Activated CD8-positive, alpha-beta memory T cell treated with anti-CD3 and anti-CD28 coated beads, Interleukin-2, amount 50 U/mL, for 4 hours (primary cell): ENCODE data around the gene CPM.

Experiments used
- DNase-seq: peaks from one replicate; pipeline ENCODE4 v3.0.0-alpha.2; 2020

CPM gene

DNA sequence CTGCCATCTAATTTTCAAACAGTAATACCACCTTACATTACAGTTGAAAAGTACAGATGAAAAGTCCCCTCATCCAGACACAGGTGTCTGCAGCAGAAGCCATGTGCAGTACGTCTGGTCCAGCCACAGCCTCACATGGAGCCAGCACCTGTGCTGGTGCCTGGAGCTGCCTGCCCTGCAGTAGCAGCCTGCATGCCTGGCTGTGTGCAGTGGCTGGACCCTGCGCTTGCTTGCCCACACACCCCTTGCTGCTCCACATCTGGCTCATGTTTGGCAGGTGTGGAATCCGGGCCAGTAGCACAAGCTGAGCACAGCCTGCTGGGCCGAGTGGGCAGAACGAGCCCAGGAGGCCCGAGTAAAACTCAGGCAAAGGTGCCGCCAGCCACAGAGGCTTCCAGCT is 21.8 kb upstream of the CPM start:
- no peak for DNase-seq

DNA sequence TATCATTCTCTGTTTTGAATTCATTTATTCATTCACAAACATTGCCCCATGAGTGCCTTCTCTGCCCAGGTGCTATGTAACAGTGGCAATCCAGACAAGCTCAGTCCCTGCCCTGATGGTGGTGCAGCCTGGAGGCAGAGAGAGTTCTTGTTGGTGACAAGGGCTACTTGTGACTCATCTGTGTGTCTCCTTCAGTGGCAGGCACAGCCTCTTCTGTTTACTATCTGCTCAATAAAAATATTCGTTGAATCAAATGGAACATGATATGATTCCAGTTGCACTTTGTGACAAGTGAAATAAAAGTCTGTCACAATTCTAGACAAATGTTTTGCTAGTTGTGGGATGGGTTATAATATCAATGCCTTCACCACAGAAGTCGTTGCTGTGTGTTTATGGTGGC is 20.6 kb upstream of the CPM start:
- DNase-seq, result no peak

DNA sequence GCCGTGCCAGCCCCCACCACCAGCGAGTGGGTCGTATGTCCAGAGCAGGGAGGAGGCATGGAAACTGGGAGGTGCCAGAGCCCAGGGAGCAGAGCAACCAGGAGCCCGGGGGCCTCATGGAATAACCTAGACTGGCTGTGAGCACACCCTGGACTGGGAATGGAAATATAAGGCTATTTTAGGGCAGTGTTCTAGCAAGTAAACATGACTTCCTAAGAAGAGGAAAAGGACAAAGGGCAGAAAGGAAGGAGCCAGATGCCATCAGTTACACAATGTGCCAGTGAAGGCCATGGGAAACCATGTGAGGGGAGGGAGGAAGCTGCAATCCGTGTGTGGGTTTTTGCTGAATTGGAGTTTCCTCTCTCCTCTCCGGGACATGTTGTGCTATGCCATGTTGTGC is 18.7 kb upstream of the CPM start:
- no peak for DNase-seq

DNA sequence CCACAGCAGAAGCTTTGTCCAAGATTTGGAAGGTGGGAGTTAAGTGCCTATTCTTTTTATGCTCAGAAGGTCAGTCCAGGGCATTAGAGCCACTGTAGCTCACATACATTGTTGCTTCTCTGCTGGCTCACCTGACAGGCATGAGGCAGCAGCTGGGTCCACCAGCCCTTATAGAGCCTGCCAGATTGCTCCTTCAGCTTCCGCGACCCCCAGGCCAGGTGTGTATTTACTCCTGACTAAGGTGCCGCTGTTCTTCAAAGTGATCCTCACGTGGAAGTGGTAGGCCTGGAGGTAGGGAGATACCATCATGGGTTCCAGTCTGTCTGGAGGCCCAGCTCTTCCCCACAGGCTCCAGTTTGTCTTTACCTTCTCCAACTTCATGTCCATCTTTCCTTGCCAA is 17.5 kb upstream of the CPM start:
- no peak for DNase-seq

DNA sequence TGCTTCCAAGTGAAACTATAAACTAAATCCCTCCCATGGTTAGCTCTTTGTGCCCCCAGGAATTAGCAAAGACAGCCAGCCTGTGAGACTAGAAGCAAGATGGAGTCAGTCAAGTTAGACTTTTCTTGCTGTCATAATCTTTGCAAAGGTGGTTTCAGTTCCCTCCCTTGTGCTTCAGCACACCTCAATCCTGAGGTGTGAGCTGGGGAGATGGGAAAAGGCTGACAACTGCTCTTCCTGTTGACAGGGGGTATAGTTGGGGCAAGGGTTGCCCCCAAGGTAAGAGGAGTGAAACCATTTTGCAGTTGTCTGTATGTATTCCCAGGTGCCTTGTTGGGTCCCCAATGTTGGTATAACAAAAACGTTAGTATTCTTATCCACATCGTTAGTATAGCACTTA is 12.3 kb upstream of the CPM start:
- DNase-seq, result no peak

DNA sequence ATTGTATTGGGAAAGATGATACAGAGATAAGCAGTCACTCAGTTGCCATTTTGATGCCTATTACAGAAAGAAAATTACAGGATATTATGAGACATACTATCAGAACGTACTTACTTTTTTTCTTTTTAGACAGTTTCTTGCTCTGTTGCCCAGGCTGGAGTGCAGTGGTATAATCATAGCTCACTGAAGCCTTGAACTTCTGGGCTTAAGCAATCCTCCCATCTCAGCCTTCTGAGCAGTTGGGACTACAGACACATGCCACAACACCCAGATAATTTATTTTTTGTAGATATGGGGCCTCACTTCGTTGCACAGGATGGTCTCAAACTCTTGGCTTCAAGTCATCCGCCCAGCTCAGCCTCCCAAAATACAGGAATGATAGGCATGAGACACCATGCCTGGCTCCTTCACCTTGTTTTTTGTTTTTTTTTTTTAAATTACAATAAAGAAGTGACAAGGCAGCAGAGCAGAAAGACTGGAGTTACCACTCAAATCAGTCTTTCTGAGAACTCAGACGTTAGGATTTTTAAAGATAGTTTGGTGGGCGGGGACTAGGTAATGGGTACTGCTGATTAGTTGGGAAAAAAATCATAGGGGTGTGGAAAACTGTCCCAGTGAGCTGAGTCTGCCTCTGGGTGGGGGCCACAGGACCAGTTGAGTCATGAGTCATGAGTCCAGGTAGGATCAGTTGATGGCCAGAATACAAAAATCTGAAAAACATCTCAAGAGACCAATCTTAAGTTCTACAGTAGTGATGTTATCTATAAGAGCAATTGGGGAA is 11.5 kb upstream of the CPM start:
- no peak for DNase-seq

DNA sequence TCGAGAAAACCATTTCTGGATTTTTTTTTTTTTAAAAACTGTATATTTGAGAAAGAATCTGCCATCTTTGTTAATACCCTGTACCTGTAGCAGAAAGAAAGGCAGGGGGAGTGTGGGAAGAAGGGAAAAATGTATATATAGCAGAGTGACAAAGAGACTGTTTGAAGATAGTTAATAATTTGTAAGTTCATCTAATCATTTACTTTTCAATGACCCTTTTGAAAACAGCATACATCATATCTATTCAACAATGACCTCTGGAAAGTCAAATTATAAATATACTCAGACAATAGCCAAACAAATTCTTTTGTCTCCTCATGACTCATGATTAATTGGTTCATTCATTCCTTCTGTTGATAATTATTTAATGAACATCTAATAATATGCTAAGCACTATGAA is 10.9 kb upstream of the CPM start:
- no peak for DNase-seq

DNA sequence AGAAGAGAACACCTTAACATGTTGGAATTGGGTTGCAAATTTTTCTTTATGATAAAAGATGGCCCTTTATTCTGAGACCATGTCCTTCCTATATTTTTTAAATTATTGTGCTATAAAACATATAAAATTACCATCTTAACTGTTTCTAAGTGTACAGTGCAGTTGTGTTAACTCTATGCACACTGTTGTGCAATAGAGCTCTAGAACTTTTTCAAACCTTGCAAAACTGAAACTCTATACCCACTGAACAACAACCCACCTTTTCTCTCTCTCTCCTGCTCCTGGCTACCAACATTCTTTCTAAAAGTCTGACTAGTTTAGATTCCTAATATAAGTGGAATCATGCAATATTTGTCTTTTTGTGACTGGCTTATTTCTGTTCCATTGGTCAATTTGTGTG is 7.8 kb upstream of the CPM start:
- no peak for DNase-seq

DNA sequence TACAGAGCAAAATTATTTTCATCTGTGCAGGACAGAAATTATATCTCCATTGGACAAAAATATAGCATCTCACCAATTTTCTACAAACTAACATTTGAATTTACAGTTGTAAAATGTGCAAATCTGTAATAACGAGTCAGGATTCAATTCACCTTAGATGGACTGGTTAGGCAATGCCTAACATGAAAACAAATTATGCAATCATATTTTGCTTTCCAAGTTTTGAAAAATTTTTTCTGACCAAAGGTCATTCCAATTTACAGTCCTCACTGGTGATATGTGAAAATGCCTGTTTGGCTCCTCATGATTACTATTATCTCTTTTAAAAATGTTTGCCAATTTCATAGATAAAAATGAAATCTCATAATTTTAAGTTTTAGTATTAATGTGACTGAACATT is 6.5 kb upstream of the CPM start:
- DNase-seq, result no peak

DNA sequence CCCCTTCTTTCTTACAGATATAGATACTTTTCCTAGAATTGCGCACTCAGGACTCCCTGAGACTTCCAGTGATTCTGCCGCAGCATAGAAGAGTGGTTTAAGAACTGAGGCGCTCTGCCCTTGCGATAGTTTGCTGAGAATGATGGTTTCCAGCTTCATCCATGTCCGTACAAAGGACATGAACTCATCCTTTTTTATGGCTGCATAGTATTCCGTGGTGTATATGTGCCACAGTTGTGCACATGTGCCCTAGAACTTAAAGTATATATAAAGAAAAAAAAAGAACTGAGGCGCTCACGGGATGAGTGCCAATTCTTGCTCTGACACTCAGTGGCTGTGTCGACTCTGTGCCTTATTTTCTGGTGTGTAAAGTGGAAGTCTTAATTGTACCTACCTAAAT is 1.4 kb upstream of the CPM start:
- DNase-seq, result no peak

DNA sequence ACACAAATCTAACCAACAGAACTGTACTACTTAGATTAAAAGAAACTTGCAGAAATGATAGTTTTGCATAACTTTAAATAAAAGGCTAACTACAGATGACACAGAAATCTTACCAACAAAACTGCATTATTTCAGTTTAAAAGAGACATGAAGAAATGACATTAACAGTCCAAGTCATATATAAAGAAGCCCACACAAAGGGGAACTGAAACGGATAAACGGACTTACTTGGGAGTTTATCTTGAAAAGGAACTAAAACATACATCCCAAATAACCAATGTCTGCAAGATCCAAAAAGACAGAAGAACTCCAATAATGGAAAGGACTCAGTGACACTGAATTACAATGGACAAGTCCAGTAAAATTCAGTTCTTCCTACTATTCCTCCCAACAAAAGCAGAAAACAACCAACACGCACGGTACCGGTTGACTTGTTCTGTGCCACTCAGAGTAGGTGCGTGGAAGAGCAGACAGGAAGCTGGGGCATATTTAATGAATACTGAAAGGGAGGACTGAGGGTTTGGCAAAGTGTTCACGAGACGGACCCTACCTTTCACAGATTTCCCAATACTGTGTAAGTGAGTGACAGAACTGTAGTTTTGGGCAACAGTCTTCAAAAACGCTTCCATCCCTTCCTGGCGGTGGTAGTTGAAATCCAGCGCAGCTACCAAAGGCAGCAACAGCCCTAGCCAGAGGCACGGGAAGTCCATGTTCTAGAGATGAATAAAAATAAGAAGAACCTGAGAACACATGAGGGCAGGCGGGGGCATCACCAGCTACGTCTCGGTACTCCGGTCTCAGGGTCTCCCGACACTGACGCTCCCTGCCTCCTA is 627 bp downstream of the CPM start:
- no peak for DNase-seq

DNA sequence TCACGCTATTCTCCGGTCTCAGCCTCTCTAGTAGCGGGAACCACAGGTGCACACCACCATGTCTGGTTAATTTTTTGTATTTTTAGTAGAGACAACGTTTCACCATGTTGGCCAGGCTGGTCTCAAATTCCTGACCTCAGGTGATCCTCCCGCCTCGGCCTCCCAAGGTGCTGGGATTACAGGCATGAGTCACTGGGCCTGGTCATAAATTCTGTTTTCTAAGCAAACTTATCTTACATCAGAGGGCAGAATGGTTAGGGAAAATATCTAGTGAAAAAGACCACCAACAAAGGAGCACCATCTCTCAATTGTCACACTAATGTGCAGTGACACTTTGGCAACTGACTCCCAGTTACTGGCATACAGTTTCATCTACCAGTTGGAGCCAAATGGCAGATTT is 2.8 kb downstream of the CPM start:
- DNase-seq, result no peak

DNA sequence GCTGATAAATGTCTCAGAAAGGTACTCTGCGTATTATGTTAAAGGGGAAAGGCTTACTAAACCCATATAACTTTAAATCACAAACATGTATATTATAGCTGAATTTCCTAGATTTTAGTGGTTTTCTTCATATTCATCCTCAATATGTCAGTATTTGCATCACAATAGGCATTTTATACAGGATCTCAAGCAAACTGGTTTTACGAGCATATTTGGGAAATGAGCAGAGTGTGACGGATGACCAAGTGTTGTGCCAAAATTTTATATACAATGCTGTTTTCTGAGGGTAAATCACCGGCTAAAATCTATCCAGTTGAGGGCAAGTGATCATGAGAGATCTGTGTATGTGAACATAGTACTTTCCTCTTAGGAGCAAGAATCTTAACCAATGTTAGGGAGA is 8.4 kb downstream of the CPM start:
- no peak for DNase-seq

DNA sequence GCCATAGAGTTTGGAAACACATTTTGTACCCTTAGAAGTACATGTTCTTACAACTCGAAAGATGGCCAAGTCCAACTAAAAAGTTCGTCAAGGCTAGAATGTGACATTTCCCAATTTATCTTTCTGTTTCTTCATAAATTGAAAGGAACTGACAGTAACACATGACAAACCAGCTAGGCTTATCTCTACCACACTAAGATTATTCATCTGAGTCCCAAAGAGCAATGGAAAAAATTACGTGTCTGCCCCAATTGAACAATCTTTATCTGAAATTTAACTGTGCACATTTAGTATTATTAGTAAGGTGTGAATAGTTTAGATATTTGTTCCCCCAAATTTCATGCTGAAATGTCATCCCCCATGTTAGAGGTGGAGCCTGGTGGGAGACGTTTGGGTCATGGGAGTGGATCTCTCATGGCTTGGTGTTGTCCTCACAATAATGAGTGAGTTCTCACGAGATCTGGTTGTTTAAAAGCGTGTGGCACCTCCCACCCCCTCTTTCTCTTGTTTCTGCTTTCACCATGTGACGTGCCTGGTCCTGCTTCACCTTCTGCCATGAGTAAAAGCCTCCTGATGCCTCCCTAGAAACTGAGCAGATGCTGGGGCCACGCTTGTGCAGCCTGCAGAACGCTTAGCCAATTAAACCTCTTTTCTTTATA is 13.3 kb downstream of the CPM start:
- no peak for DNase-seq

DNA sequence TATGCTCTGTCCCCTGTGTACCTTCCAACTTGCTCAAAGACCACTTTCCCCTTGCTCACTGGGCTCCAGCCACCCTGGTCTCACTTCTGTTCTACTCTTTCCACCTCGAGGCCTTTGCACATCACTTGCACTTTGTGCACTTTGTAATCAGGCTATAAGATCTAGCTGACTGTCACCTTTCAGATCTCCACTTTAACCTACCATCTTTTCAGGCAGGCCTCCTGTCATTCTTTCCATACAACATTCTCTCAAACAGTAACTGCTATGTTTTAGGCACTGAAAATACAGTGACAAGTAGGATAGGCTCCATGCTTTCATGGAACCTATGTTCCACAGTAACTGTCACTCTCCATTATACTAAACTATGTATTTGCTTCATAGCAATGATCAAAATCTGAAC is 14.0 kb downstream of the CPM start:
- no peak for DNase-seq

DNA sequence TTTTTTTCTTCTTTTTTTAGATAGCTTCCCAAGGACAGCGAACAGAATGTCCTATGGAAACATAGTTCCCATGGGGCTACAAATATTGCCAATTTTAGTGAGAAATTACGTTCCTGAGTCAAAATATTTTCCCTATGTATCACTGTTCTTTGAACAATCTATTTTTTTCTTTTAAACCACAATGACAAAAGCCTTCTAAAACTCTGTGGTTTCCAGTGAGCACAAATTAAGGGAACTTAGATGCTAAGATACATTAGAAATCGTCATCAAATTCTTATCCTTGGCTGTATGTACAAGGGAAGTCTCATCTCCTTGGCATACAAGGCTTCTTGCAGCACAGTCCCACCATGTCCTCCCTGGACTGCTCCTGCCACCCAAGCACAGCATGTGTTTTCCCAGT is 17.9 kb downstream of the CPM start:
- DNase-seq, result no peak

DNA sequence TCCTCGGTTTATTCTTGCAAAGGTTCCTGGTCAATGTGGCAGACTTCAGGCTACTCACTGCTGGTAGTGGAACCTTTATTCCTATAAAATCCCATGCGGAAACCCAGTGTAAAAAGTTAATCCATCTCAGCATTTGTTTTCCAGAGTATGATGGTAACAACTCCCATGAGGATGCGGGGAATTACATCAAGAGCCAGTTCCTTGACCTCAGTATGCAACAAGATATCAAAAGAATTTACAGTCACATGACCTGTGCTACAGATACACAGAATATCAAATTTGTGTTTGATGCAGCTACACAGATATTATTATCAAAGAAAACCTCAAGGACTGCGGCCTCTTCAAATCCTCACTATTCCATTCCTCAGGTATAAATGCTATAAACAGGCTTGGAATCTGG is 19.3 kb downstream of the CPM start:
- no peak for DNase-seq

DNA sequence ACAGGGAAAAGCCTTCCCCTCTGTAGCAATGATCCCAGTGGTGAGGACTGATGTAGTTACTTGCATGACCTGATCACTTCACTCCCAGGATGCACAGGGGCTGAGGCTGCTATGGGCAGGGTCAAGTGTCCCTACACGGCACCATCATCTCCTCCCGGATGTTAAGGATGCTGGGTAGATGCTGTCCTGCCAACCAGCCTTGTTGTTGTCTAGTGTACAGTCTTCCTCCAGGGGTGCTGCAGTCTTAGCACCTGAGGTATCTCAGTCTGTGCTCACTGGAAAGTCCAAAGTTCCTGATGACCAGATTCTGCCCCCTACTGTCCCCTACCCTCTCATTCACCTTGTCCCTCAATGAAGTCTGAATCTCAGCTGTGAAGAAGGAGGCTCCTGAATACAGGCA is 20.1 kb downstream of the CPM start:
- no peak for DNase-seq

DNA sequence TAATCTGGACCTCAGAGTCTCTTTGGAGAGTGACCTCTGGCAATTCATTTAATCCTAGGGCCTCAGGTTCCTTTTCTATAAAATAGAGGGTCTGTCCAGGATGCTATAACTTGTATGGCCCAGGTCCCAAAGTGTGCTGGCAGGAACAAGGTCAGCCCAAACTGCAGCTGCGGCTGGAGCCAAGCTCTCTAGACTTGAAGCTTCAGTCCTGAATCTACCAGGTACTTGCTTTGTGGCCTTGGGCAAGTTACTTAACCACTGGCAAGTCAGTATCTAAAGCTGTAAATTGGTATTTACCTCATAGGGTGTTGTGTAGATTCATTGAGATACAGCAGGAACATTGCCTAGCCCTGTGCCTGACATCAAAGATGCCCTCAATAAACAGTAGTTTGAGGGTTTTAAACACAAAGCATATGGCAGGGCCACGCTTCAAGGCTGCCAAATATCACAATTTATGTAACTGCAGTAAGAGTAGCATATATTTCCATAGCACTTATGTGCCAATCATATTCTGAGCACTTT is 21.7 kb downstream of the CPM start:
- DNase-seq, result no peak

DNA sequence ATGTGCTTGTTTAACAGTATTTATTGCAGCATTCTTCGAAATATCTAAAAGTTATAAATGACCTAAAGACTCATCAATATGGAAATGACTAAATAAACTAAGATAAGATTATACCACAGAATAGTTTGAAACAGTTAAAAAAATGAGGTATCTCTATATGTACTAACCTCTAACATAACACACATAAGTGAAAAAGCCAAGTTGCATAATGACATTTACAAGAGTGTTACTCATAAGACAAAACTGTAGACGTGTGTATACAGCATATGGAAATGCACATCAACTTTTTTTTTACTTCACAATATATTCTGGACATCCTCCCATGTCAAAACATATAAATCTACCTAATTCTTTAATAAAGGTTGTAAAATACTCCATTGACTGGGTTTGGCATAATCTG is 22.8 kb downstream of the CPM start:
- DNase-seq, result no peak

DNA sequence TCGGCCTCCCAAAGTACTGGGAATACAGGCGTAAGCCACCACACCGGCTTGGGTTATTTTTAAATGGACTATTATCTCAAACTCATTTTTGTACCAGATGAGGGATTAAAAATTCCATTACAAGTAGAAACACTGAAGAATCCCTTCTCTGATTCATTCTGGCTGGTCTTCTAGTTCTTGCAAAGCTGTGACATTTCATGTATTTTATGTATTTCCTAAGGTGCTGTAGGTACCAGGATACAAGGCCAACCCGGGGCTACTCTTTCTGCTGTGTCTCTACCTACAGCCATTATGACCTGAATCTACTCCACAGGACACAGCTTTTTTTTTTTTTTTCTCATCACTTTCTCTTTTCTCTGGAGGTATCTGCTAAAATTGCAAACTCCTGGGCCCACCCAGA is 24.9 kb downstream of the CPM start:
- no peak for DNase-seq

DNA sequence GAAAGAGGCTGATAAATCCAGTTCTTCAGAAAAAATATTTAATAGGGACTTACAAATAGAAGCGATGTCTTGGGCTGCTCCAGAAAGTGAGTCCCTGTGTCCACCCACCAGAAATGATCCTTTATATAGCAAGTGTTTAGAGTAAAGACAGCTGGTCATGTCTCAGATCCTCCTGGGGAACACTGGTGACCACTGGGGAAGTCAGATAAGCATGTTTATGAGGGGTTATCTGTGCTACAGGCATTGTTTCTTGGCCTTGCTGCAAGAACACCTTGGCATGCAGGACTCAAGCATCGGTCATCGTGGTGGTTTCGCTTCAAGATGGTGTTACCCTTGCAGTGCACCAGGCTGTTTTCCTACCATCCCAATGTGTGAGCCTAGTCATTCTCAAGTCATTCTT is 27.2 kb downstream of the CPM start:
- no peak for DNase-seq

DNA sequence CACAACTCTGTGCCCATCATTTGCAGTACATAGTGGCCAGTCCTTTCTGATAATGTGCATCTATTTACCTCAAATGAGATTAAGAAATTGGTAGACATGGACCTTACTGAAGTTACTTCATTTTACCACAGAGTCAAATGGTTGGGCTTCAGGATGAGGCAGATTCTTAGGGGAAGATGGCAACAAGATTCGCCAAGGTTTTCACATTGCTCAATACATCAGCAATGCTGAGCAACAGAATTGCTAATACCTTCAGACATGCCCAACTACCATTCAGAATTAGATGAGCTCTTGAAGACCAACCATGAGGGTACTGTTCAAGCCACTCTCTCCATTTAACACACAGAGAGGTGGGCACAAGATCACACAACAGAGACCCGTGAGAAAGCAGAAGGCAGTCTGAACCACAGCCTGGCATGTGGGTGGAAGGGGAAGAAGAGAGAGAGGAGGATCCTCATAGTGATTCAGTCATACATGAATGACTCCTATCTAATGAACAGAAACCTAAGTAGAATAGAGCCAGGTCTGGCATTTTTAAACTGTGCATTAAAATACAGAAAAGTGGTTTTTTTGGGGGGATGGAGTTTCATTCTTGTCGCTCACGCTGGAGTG is 28.5 kb downstream of the CPM start:
- DNase-seq, result no peak

DNA sequence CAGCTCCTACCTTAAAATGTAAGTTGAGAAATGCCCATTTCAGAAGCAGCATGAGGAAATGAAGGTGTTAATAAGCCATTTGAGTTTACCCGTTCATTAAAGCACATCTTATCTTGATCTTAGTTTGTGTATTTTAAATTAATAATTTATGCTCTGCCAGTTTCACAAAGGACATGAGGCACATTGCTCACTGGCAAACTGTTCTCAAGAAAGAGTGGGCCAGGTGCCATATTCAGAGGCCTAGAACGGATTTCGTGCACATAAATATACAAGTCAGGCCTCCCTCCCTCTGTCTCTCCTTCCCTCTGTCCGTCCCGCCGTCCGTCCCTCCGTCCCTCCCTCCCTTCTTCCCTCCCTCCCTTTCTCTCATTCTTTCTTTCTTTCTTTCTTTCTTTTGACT is 29.5 kb downstream of the CPM start:
- no peak for DNase-seq
